ENCODE measurements around the gene IGLL5. TPM values are rescaled to one million over a fixed set of nuclear protein-coding genes. Genes with fewer than 3 reads are reported as not detected.

The IGLL5 gene
- polyA plus RNA-seq, 1 of the 3 experiments (the other 2 are of a cell fraction): not detected

DNA sequence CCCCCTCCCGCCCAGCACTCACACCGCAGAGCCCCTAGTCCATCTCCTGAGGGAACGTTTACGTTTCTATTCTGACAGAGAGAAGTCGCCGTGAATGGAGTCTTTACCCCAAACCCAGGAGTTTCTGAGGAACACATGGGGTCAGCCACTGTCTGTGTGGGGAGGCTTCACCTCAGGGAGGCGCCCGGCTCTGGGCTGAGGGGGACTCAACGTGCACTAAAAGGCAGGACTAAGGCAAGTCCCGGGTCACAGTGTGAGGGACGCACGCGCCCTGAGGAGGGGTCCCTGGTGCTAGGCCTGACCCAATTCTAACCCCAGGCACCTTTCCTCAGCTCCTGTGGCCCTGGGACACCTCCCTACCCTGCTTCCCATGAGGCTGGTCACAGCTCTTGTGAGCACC lies 32.5 kb upstream of the IGLL5 start:
- Histone ChIP-seq H3K9ac (no peak overlapping the region), H3K9me3 (no peaks in the 10 kb centered on the region), H3K4me3 (ENCODE audit: low read depth in 2 of 2, low read length in 1 of 2) (no peak overlapping the region), H3K36me3 (replicated peaks in 1 of 2; ENCODE audit: control insufficient read depth in 1 of 2, insufficient read depth in 2 of 2, low read length in 1 of 2) (no peaks in the 10 kb centered on the region), H2AFZ (ENCODE audit: low read depth) (no peak overlapping the region), H3F3A (replicated peaks; ENCODE audit: insufficient read depth) (no peaks in the 10 kb centered on the region), H3K79me2 (ENCODE audit: insufficient read depth) (no peaks in the 10 kb centered on the region), H3K27ac (ENCODE audit: low read depth in 2 of 2, low read length in 1 of 2) (no peak overlapping the region), H3K9me2 (no peaks in the 10 kb centered on the region), H3K27me3 (ENCODE audit: insufficient read depth) (peaks cover 6% of the 10 kb centered on the region; the same call in 1 of the 2 replicates), H3K4me2 (no peak overlapping the region), H4K20me1 (ENCODE audit: insufficient read depth) (no peaks in the 10 kb centered on the region), H3K4me1 (ENCODE audit: control insufficient read depth in 1 of 2, insufficient read depth in 2 of 2, low read depth in 1 of 2, low read length in 1 of 2) (no peaks in the 10 kb centered on the region; a peak in 1 of 4 replicates)
- DNase-seq: no peak
- ChIA-PET POLR2A (no interaction called here), CTCF (interaction anchor here (0.6 to 15.0 kb wide), 38 partner anchors 9 to 645 kb away, joined by 3 to 344 read pairs (median 5); partner anchors contain the start of gene IGLL5)
- 24% methylated on average over 8 of the region's 13 CpGs for WGBS (ENCODE audit: low lambda C conversion rate)
- no peak for TF ChIP-seq RAD21 (IDR thresholded peaks at IDR 0.05; ENCODE audit: low read length)
- TF ChIP-seq POLR2AphosphoS5 (IDR thresholded peaks at IDR 0.05; ENCODE audit: low read depth, low read length): no peak
- no peak for TF ChIP-seq RXRA (IDR thresholded peaks at IDR 0.05; ENCODE audit: borderline replicate concordance, low read depth)
- TF ChIP-seq, protein P1, sequence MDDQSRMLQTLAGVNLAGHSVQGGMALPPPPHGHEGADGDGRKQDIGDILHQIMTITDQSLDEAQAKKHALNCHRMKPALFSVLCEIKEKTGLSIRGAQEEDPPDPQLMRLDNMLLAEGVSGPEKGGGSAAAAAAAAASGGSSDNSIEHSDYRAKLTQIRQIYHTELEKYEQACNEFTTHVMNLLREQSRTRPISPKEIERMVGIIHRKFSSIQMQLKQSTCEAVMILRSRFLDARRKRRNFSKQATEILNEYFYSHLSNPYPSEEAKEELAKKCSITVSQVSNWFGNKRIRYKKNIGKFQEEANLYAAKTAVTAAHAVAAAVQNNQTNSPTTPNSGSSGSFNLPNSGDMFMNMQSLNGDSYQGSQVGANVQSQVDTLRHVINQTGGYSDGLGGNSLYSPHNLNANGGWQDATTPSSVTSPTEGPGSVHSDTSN (IDR thresholded peaks at IDR 0.05): no peak
- TF ChIP-seq, protein P2, sequence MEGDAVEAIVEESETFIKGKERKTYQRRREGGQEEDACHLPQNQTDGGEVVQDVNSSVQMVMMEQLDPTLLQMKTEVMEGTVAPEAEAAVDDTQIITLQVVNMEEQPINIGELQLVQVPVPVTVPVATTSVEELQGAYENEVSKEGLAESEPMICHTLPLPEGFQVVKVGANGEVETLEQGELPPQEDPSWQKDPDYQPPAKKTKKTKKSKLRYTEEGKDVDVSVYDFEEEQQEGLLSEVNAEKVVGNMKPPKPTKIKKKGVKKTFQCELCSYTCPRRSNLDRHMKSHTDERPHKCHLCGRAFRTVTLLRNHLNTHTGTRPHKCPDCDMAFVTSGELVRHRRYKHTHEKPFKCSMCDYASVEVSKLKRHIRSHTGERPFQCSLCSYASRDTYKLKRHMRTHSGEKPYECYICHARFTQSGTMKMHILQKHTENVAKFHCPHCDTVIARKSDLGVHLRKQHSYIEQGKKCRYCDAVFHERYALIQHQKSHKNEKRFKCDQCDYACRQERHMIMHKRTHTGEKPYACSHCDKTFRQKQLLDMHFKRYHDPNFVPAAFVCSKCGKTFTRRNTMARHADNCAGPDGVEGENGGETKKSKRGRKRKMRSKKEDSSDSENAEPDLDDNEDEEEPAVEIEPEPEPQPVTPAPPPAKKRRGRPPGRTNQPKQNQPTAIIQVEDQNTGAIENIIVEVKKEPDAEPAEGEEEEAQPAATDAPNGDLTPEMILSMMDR (IDR thresholded peaks at IDR 0.05): no peak
- no peak for TF ChIP-seq MEF2A (IDR thresholded peaks at IDR 0.05; ENCODE audit: borderline replicate concordance, low read depth)
- no peak for TF ChIP-seq RCOR1 (IDR thresholded peaks at IDR 0.05; ENCODE audit: low read length)
- TF ChIP-seq, protein P3, sequence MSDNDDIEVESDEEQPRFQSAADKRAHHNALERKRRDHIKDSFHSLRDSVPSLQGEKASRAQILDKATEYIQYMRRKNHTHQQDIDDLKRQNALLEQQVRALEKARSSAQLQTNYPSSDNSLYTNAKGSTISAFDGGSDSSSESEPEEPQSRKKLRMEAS (IDR thresholded peaks at IDR 0.05; ENCODE audit: low read depth): no peak
- no peak for TF ChIP-seq FOXJ3 (CRISPR knock-in tag; IDR thresholded peaks at IDR 0.05)
- TF ChIP-seq EZH2phosphoT487 (IDR thresholded peaks at IDR 0.05; ENCODE audit: borderline replicate concordance, low read depth): no peak
- no peak for TF ChIP-seq SMC3 (IDR thresholded peaks at IDR 0.05; ENCODE audit: low read depth, low read length)
- no peak for TF ChIP-seq TCF12 (IDR thresholded peaks at IDR 0.05)
- TF ChIP-seq, protein P4, sequence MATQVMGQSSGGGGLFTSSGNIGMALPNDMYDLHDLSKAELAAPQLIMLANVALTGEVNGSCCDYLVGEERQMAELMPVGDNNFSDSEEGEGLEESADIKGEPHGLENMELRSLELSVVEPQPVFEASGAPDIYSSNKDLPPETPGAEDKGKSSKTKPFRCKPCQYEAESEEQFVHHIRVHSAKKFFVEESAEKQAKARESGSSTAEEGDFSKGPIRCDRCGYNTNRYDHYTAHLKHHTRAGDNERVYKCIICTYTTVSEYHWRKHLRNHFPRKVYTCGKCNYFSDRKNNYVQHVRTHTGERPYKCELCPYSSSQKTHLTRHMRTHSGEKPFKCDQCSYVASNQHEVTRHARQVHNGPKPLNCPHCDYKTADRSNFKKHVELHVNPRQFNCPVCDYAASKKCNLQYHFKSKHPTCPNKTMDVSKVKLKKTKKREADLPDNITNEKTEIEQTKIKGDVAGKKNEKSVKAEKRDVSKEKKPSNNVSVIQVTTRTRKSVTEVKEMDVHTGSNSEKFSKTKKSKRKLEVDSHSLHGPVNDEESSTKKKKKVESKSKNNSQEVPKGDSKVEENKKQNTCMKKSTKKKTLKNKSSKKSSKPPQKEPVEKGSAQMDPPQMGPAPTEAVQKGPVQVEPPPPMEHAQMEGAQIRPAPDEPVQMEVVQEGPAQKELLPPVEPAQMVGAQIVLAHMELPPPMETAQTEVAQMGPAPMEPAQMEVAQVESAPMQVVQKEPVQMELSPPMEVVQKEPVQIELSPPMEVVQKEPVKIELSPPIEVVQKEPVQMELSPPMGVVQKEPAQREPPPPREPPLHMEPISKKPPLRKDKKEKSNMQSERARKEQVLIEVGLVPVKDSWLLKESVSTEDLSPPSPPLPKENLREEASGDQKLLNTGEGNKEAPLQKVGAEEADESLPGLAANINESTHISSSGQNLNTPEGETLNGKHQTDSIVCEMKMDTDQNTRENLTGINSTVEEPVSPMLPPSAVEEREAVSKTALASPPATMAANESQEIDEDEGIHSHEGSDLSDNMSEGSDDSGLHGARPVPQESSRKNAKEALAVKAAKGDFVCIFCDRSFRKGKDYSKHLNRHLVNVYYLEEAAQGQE (IDR thresholded peaks at IDR 0.05; ENCODE audit: low read depth, low read length): no peak
- no peak for TF ChIP-seq NFIC (IDR thresholded peaks at IDR 0.05; ENCODE audit: borderline replicate concordance)
- no peak for TF ChIP-seq NRF1 (IDR thresholded peaks at IDR 0.05; ENCODE audit: low read depth, low read length)
- TF ChIP-seq, protein P5, sequence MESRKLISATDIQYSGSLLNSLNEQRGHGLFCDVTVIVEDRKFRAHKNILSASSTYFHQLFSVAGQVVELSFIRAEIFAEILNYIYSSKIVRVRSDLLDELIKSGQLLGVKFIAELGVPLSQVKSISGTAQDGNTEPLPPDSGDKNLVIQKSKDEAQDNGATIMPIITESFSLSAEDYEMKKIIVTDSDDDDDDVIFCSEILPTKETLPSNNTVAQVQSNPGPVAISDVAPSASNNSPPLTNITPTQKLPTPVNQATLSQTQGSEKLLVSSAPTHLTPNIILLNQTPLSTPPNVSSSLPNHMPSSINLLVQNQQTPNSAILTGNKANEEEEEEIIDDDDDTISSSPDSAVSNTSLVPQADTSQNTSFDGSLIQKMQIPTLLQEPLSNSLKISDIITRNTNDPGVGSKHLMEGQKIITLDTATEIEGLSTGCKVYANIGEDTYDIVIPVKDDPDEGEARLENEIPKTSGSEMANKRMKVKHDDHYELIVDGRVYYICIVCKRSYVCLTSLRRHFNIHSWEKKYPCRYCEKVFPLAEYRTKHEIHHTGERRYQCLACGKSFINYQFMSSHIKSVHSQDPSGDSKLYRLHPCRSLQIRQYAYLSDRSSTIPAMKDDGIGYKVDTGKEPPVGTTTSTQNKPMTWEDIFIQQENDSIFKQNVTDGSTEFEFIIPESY (IDR thresholded peaks at IDR 0.05; ENCODE audit: borderline replicate concordance, low read depth): no peak

Data from SK-N-SH (cell line).